Mucosa of stomach (tissue), 1 donor: Measurements from ENCODE around the gene AP4S1.
"Not testable (repeated sequence)": the region's sequence is repeated elsewhere in the genome, so short reads cannot be mapped to it uniquely, and the experiment has no call there.

ENCODE experiments used
- H3K27me3 ChIP-seq: one replicate; pipeline ENCODE4 v1.7.0; 2013; ENCODE audit warnings: mild to moderate bottlenecking, low read length; ENCODE audit not compliant: control insufficient read depth, insufficient read depth
- H3K36me3 ChIP-seq: one replicate; pipeline ENCODE4 v1.7.0; 2013; ENCODE audit warnings: low read length; ENCODE audit not compliant: control insufficient read depth, insufficient read depth
- H3K4me1 ChIP-seq: one replicate; pipeline ENCODE4 v1.7.0; 2013; ENCODE audit warnings: mild to moderate bottlenecking, low read length; ENCODE audit not compliant: control insufficient read depth, insufficient read depth
- H3K4me3 ChIP-seq: one replicate; pipeline ENCODE4 v1.7.0; 2013; ENCODE audit warnings: low read length
- H3K9ac ChIP-seq: one replicate; pipeline ENCODE4 v1.7.0; 2013; ENCODE audit warnings: mild to moderate bottlenecking, low read length, moderate library complexity
- H3K9me3 ChIP-seq: one replicate; pipeline ENCODE4 v1.7.0; 2013; ENCODE audit warnings: mild to moderate bottlenecking, low read length, moderate library complexity; ENCODE audit not compliant: control insufficient read depth
- donor health status: Pancreatic carcinoma.

AP4S1 gene

GRCh38 chr14:31057035-31057434 lies 31.6 kb downstream of the AP4S1 start:
- Histone ChIP-seq H3K27me3 (no peaks in the 10 kb centered on the region), H3K4me3 (no peak overlapping the region), H3K9me3 (no peaks in the 10 kb centered on the region), H3K9ac (no peak overlapping the region), H3K4me1 (peaks cover 25% of the 10 kb centered on the region), H3K36me3 (no peaks in the 10 kb centered on the region)

- no peak overlapping the region for H3K9ac ChIP-seq
- H3K9me3 ChIP-seq: no peaks in the 10 kb centered on the region
- no peaks in the 10 kb centered on the region for H3K36me3 ChIP-seq
- peaks cover 23% of the 10 kb centered on the region for H3K4me1 ChIP-seq
- no peak overlapping the region for H3K4me3 ChIP-seq
- no peaks in the 10 kb centered on the region for H3K27me3 ChIP-seq
These were observed 32.4 kb downstream of the AP4S1 start for GRCh38 chr14:31057701-31058364.

GRCh38 chr14:31059152-31059924 lies 33.9 kb downstream of the AP4S1 start:
- Histone ChIP-seq H3K4me1 (peaks cover 17% of the 10 kb centered on the region), H3K4me3 (no peak overlapping the region), H3K27me3 (no peaks in the 10 kb centered on the region), H3K9ac (no peak overlapping the region), H3K9me3 (no peaks in the 10 kb centered on the region), H3K36me3 (no peaks in the 10 kb centered on the region)

DNA sequence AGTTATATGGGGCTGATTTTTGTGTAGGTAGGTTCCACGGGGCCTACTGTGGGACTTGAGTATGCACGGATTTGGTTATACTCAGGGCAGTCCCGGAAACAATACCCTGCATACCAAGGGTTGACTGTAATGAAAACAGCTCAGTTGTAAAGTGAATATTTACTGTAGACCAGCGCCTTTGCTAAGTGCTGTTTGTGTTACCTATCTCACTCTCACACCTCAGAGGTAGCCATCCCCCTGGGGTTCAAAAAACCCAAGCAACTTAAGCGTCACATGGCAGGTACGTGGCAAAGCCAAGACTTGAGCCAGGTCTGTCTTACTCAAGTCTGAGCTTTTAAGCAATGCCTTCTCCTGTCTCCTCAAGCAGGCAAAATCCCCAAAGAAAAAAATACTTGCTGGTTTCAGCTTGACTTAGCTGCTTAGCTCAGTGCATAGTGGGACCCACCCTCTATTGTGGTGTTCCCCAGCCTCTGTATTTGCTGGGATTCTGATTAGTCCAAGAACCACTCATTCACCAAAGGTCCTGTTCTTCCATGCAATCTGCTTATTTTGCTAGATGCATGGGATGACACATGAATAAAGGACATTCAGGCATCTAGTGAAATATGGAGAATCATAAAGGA lies 34.9 kb downstream of the AP4S1 start:
- Histone ChIP-seq H3K9ac (no peak overlapping the region), H3K27me3 (no peaks in the 10 kb centered on the region), H3K4me1 (peaks cover 17% of the 10 kb centered on the region), H3K9me3 (no peaks in the 10 kb centered on the region), H3K36me3 (no peaks in the 10 kb centered on the region), H3K4me3 (no peak overlapping the region)

DNA sequence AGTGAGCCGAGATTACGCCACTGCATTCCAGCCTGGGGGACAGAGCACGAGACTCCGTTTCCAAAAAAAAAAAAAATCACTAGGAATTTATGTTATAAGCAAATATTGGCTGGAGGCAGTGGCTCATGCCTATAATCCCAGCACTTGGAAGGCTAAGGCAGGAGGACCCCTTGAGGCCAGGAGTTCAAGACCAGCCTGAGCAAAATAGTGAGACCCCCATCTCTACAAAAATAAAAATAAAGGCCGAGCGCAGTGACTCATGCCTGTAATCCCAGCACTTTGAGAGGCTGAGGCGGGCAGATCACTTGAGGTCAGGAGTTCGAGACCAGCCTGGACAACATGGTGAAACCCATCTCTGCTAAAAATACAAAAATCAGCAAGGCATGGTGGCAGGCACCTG lies 37.5 kb downstream of the AP4S1 start:
- not testable (repeated sequence) for H3K36me3 ChIP-seq, H3K9me3 ChIP-seq, H3K27me3 ChIP-seq, H3K9ac ChIP-seq, H3K4me3 ChIP-seq
- H3K4me1 ChIP-seq: peaks cover 17% of the 10 kb centered on the region

DNA sequence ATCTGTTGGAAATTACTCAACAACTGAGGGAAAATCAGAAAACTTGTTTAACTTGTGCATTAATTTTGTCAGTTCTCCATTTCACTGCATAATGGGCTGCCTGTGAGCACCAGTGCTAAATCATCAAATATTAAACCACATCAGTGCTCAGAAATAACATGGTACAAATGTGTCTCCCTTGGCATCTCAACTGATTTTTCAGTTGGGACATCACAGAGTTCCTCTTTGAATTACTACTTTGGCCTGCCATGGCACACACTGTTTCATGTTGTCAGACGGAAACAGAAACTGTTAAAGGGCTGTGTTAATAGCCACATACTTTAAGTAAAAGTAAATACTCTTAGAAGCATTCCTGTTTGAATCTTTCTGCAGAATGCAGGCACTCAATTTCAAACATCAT lies 42.8 kb downstream of the AP4S1 start:
- no peaks in the 10 kb centered on the region for H3K4me1 ChIP-seq
- no peaks in the 10 kb centered on the region for H3K27me3 ChIP-seq
- H3K4me3 ChIP-seq: no peak overlapping the region
- no peaks in the 10 kb centered on the region for H3K36me3 ChIP-seq
- H3K9me3 ChIP-seq: no peaks in the 10 kb centered on the region
- H3K9ac ChIP-seq: no peak overlapping the region

- H3K4me3 ChIP-seq: no peak overlapping the region
- no peak overlapping the region for H3K9ac ChIP-seq
- H3K9me3 ChIP-seq: no peaks in the 10 kb centered on the region
- no peaks in the 10 kb centered on the region for H3K4me1 ChIP-seq
- no peaks in the 10 kb centered on the region for H3K36me3 ChIP-seq
- no peaks in the 10 kb centered on the region for H3K27me3 ChIP-seq
These were observed 43.9 kb downstream of the AP4S1 start for GRCh38 chr14:31069343-31069742.

DNA sequence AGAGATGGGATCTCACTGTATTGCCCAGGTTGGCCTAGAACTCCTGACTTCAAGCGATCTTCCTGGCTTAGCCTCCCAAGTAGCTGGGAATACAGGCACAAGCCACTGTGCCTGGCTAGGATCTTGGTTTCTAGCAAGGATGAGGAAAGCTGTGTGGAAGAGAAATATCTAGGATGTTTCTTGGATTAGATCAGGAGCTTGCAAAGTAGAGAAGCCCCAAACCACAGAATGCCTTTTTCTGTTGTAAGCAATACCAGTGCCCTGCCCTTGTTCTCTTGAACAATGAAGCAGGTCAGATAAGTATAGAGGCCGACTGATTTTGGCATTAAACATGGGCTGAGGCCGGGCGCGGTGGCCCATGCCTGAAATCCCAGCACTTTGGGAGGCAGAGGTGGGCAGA lies 45.0 kb downstream of the AP4S1 start:
- Histone ChIP-seq H3K36me3 (no peaks in the 10 kb centered on the region), H3K9me3 (no peaks in the 10 kb centered on the region), H3K27me3 (no peaks in the 10 kb centered on the region), H3K4me1 (no peaks in the 10 kb centered on the region), H3K4me3 (no peak overlapping the region), H3K9ac (no peak overlapping the region)

- Histone ChIP-seq H3K4me3 (no peak overlapping the region), H3K9me3 (no peaks in the 10 kb centered on the region), H3K9ac (no peak overlapping the region), H3K27me3 (no peaks in the 10 kb centered on the region), H3K36me3 (no peaks in the 10 kb centered on the region), H3K4me1 (no peaks in the 10 kb centered on the region)
These were observed 45.7 kb downstream of the AP4S1 start for GRCh38 chr14:31071151-31071550.

DNA sequence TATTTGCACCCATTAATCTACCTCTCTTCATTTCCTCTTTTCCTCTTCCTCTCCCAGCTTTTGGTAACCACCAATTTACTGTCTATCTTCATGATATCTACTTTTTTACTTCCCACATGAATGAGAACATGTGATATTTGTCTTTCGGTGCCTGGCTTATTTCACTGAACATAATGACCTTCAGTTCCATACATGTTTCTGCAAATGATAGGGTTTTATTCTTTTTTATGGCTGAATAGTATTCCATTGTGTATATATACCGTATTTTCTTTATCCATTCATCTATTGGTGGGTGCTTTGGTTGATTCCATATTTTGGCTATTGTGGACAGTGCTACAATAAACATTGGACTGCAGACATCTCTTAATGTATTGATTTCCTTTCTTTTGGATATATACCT lies 49.7 kb downstream of the AP4S1 start:
- no peak overlapping the region for H3K4me3 ChIP-seq
- H3K36me3 ChIP-seq: no peaks in the 10 kb centered on the region
- H3K27me3 ChIP-seq: no peaks in the 10 kb centered on the region
- no peaks in the 10 kb centered on the region for H3K9me3 ChIP-seq
- no peak overlapping the region for H3K9ac ChIP-seq
- H3K4me1 ChIP-seq: peaks cover 4% of the 10 kb centered on the region

DNA sequence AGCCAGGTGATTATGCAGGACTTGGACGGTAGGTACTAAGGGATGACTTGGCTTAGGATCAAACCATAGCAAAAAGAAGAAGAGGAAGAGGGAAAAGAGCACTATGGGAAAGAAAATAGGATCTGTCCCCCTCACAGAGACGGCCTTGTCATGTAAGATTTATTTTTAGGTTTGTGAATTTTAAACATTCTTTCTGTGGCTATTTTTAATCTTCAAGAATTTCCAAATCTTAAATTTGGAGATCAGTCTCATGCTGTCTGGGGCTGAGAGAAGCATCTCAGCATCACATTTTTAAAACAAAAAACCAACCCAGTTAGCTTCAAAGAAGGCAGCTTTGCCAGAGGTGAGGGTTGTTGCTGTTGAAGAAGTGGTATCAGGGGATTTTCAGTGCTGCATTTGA lies 53.3 kb downstream of the AP4S1 start:
- no peaks in the 10 kb centered on the region for H3K36me3 ChIP-seq
- peaks cover 6% of the 10 kb centered on the region for H3K4me1 ChIP-seq
- H3K4me3 ChIP-seq: no peak overlapping the region
- no peak overlapping the region for H3K9ac ChIP-seq
- H3K9me3 ChIP-seq: no peaks in the 10 kb centered on the region
- H3K27me3 ChIP-seq: no peaks in the 10 kb centered on the region

DNA sequence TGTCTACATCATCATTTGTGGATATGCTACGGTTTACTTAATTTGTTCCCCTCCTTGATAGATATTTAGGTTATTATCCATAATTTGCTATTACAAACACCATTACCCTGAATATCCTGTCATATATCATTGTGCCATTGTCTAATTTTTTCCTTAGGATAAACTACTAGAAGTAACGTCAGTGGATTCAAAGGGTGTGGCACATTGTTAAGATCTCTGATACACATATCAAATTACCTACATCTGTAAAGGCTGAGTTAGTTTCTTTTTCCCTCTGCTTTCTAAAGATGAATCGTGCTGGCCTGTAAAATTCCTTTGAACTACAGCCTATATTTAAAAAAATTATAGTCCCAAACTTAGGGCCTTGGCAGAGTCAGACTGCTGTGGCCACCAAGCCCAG lies 54.6 kb downstream of the AP4S1 start:
- Histone ChIP-seq H3K9me3 (no peaks in the 10 kb centered on the region), H3K9ac (no peak overlapping the region), H3K27me3 (no peaks in the 10 kb centered on the region), H3K4me3 (no peak overlapping the region), H3K4me1 (peaks cover 6% of the 10 kb centered on the region), H3K36me3 (no peaks in the 10 kb centered on the region)
